Measurements from ENCODE around the gene PGAM2. TPM values are rescaled to one million over a fixed set of nuclear protein-coding genes. Genes with fewer than 3 reads are reported as not detected.

Gene PGAM2
- polyA plus RNA-seq, 2 of the 4 experiments (the other 2 are of a cell fraction): not detected

- no peak for DNase-seq (ENCODE audit: low read depth in 1 of 2, low spot score in 1 of 2)
- peak; percentile 17 to 44; a peak in 3 of 6 replicates for ATAC-seq
Observed at GRCh38 chr7:44112231-44112996, 47.0 kb upstream of the PGAM2 start.

GRCh38 chr7:44111761-44112160 is 46.4 kb upstream of the PGAM2 start:
- DNase-seq (ENCODE audit: low read depth in 1 of 2, low spot score in 1 of 2): no peak
- ChIA-PET POLR2A (no interaction called here), CTCF (interaction anchor here (1.1 to 1.3 kb wide), 2 partner anchors 9 to 19 kb away, joined by 3 to 4 read pairs; no protein-coding TSS in a partner anchor)
- Histone ChIP-seq H3K27ac (no peak overlapping the region), H3K4me1 (peaks cover 4% of the 10 kb centered on the region; the same call in 1 of the 3 replicates), H3K9me3 (no peaks in the 10 kb centered on the region), H3K4me2 (no peak overlapping the region; the same call in 2 of the 3 replicates), H3K4me3 (no peak overlapping the region)
- no peak for TF ChIP-seq SREBF2 (IDR thresholded peaks at IDR 0.05)
- peak; percentile 3 to 24; a peak in 3 of 6 replicates for ATAC-seq
- 75% methylated on average over 12 of the region's 16 CpGs for WGBS (ENCODE audit: missing lambda C conversion rate)
- FAIRE-seq: no peak

More at GRCh38 chr7:44112231-44112996, 47.0 kb upstream of the PGAM2 start:
- TF ChIP-seq HDAC2 (IDR thresholded peaks at IDR 0.05) (no peak), JUN (IDR thresholded peaks at IDR 0.05) (0 out of 5 replicates have a peak, but pooled peaks of 1 of the 2 experiments have one; percentile 28), CBX8 (IDR thresholded peaks at IDR 0.05) (no peak), FOSB (CRISPR knock-in tag; IDR thresholded peaks at IDR 0.05) (no peak), HMGXB4 (CRISPR knock-in tag; IDR thresholded peaks at IDR 0.05; ENCODE audit: borderline replicate concordance) (no peak), GATA3 (IDR thresholded peaks at IDR 0.05; ENCODE audit: borderline replicate concordance) (peak; percentile 13; the same call in 1 of the 2 replicates), MAX (IDR thresholded peaks at IDR 0.05) (peak; percentile 26; the same call in 1 of the 2 replicates), CEBPB (IDR thresholded peaks at IDR 0.05) (no peak), ZNF302 (CRISPR knock-in tag; IDR thresholded peaks at IDR 0.05) (no peak)
- ChIA-PET CTCF (interaction anchor here (1.1 kb wide), 1 partner anchor 10 kb away, joined by 4 read pairs; no protein-coding TSS in a partner anchor), POLR2A (no interaction called here)
- 51% methylated on average over 24 of the region's 41 CpGs for WGBS (ENCODE audit: missing lambda C conversion rate)
- 0 out of 6 replicates have a peak overlapping the region, but pooled peaks of 1 of the 2 experiments have one; percentile 11 for H3K27ac ChIP-seq
- FAIRE-seq: no peak
- peaks cover 4% of the 10 kb centered on the region; the same call in 1 of the 3 replicates for H3K4me1 ChIP-seq
- no peaks in the 10 kb centered on the region for H3K9me3 ChIP-seq
- peak overlapping the region; percentile 44 for H3K4me2 ChIP-seq
- H3K4me3 ChIP-seq: no peak overlapping the region

- DNase-seq (ENCODE audit: low read depth in 1 of 2, low spot score in 1 of 2): no peak
- 63% methylated on average over 17 of the region's 27 CpGs for WGBS (ENCODE audit: missing lambda C conversion rate)
- FAIRE-seq: no peak
- ChIA-PET CTCF (interaction anchor here (0.8 to 1.3 kb wide), 2 partner anchors 20 to 81 kb away, joined by 3 read pairs; no protein-coding TSS in a partner anchor), POLR2A (interaction anchor here (0.5 kb wide), 1 partner anchor 9 kb away, joined by 3 read pairs; no protein-coding TSS in a partner anchor)
- no peak overlapping the region for H3K4me3 ChIP-seq
- peak; percentile 2 to 3; a peak in 3 of 6 replicates for ATAC-seq
- H3K4me1 ChIP-seq: peaks cover 4% of the 10 kb centered on the region; the same call in 1 of the 3 replicates
- no peak overlapping the region for H3K4me2 ChIP-seq
- TF ChIP-seq NFE2L2 (conservative IDR thresholded peaks at IDR 0.05; ENCODE audit: low read length): no peak
- no peak for TF ChIP-seq HES2 (IDR thresholded peaks at IDR 0.05)
- no peak for TF ChIP-seq EHMT2 (IDR thresholded peaks at IDR 0.05; ENCODE audit: low read depth)
- TF ChIP-seq ESRRA (IDR thresholded peaks at IDR 0.05; ENCODE audit: borderline replicate concordance, low read length): no peak
- no peaks in the 10 kb centered on the region for H3K9me3 ChIP-seq
- H3K27ac ChIP-seq: no peak overlapping the region
Observed at GRCh38 chr7:44110719-44111635, 45.6 kb upstream of the PGAM2 start.
